ENCODE data around the gene SLC35F2.

SLC35F2 gene

DNA sequence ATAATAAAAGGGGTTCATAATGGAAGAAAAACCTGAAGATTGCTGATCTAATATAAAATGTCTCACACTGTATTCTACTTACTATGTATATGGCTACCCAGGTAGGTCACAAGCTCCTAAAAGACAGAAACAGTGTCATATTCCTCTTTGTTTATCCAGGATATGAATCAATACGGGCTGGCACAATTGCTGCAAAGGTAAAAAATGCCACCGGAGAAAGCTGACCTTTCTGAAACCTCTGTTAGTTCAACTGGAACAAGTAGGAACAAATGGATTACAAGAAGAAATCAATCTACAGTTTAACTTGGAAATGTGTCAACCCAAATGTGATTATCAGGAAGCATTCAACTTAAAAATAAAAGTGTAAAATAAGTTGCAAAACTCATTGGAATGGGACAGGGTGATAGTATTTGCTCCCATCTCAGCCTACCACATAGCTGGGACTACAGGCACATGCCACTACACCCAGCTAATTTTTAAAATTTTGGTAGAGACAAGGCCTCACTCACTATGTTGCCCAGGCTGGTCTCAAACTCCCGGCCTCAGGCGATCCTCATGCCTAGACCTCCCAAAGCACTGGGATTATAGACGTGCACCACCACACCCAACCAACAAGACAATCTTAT is 27.6 kb downstream of the SLC35F2 start:
- H3K9me3 Mint-ChIP-seq, result peaks cover 3% of the 10 kb centered on the region
- H3K36me3 Mint-ChIP-seq (ENCODE audit: low read depth), result no peaks in the 10 kb centered on the region
- TF ChIP-seq, protein P1, sequence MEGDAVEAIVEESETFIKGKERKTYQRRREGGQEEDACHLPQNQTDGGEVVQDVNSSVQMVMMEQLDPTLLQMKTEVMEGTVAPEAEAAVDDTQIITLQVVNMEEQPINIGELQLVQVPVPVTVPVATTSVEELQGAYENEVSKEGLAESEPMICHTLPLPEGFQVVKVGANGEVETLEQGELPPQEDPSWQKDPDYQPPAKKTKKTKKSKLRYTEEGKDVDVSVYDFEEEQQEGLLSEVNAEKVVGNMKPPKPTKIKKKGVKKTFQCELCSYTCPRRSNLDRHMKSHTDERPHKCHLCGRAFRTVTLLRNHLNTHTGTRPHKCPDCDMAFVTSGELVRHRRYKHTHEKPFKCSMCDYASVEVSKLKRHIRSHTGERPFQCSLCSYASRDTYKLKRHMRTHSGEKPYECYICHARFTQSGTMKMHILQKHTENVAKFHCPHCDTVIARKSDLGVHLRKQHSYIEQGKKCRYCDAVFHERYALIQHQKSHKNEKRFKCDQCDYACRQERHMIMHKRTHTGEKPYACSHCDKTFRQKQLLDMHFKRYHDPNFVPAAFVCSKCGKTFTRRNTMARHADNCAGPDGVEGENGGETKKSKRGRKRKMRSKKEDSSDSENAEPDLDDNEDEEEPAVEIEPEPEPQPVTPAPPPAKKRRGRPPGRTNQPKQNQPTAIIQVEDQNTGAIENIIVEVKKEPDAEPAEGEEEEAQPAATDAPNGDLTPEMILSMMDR (IDR thresholded peaks at IDR 0.05), result no peak
- no peak overlapping the region for H3K4me3 Mint-ChIP-seq
- H3K27ac Mint-ChIP-seq, result no peak overlapping the region
- H3K4me1 Mint-ChIP-seq, result peaks cover 32% of the 10 kb centered on the region
- no peak for DNase-seq
- peaks cover 3% of the 10 kb centered on the region for H3K27me3 Mint-ChIP-seq (ENCODE audit: low read depth, poor library complexity)

GRCh38 chr11:107827041-107827440 is 31.5 kb downstream of the SLC35F2 start:
- peaks cover 3% of the 10 kb centered on the region for H3K9me3 Mint-ChIP-seq
- H3K4me1 Mint-ChIP-seq, result peaks cover 4% of the 10 kb centered on the region
- H3K36me3 Mint-ChIP-seq (ENCODE audit: low read depth), result no peaks in the 10 kb centered on the region
- H3K27ac Mint-ChIP-seq, result no peak overlapping the region
- H3K27me3 Mint-ChIP-seq (ENCODE audit: low read depth, poor library complexity), result no peaks in the 10 kb centered on the region
- H3K4me3 Mint-ChIP-seq, result no peak overlapping the region
- no peak for DNase-seq
- TF ChIP-seq, protein P1 (IDR thresholded peaks at IDR 0.05), result no peak

GRCh38 chr11:107825875-107826274 is 32.7 kb downstream of the SLC35F2 start:
- Mint-ChIP-seq H3K9me3 (peaks cover 3% of the 10 kb centered on the region), H3K4me1 (no peaks in the 10 kb centered on the region), H3K4me3 (no peak overlapping the region), H3K27me3 (ENCODE audit: low read depth, poor library complexity) (no peaks in the 10 kb centered on the region), H3K27ac (no peak overlapping the region), H3K36me3 (ENCODE audit: low read depth) (no peaks in the 10 kb centered on the region)
- no peak for DNase-seq
- TF ChIP-seq, protein P1 (IDR thresholded peaks at IDR 0.05), result no peak

- H3K4me3 Mint-ChIP-seq, result no peak overlapping the region
- H3K9me3 Mint-ChIP-seq, result no peaks in the 10 kb centered on the region
- H3K27me3 Mint-ChIP-seq (ENCODE audit: low read depth, poor library complexity), result no peaks in the 10 kb centered on the region
- TF ChIP-seq, protein P1 (IDR thresholded peaks at IDR 0.05), result no peak
- no peak for DNase-seq
- no peaks in the 10 kb centered on the region for H3K36me3 Mint-ChIP-seq (ENCODE audit: low read depth)
- no peaks in the 10 kb centered on the region for H3K4me1 Mint-ChIP-seq
- no peak overlapping the region for H3K27ac Mint-ChIP-seq
These were observed 33.8 kb downstream of the SLC35F2 start for GRCh38 chr11:107824668-107825369.

GRCh38 chr11:107821199-107821927 is 37.2 kb downstream of the SLC35F2 start:
- Mint-ChIP-seq H3K4me1 (no peaks in the 10 kb centered on the region), H3K9me3 (no peaks in the 10 kb centered on the region), H3K27me3 (ENCODE audit: low read depth, poor library complexity) (no peaks in the 10 kb centered on the region), H3K36me3 (ENCODE audit: low read depth) (no peaks in the 10 kb centered on the region), H3K4me3 (no peak overlapping the region), H3K27ac (peak overlapping the region; percentile 4)
- no peak for DNase-seq
- TF ChIP-seq, protein P1 (IDR thresholded peaks at IDR 0.05), result no peak
